Measurements from ENCODE around the gene OGFOD3.

GRCh38 chr17:82345151-82345976 is 73.0 kb downstream of the OGFOD3 start:
- TF ChIP-seq, protein P1, sequence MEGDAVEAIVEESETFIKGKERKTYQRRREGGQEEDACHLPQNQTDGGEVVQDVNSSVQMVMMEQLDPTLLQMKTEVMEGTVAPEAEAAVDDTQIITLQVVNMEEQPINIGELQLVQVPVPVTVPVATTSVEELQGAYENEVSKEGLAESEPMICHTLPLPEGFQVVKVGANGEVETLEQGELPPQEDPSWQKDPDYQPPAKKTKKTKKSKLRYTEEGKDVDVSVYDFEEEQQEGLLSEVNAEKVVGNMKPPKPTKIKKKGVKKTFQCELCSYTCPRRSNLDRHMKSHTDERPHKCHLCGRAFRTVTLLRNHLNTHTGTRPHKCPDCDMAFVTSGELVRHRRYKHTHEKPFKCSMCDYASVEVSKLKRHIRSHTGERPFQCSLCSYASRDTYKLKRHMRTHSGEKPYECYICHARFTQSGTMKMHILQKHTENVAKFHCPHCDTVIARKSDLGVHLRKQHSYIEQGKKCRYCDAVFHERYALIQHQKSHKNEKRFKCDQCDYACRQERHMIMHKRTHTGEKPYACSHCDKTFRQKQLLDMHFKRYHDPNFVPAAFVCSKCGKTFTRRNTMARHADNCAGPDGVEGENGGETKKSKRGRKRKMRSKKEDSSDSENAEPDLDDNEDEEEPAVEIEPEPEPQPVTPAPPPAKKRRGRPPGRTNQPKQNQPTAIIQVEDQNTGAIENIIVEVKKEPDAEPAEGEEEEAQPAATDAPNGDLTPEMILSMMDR (IDR thresholded peaks at IDR 0.05), result no peak
- TF ChIP-seq POLR2A (IDR thresholded peaks at IDR 0.05), result no peak

Data from suprapubic skin (tissue), 3 donors.